ENCODE data around the gene CALU. TPM values are rescaled to one million over a fixed set of nuclear protein-coding genes. Genes with fewer than 3 reads are reported as not detected.

CALU gene
- total and polyA plus RNA-seq, 9 donors: 38.9 to 187 (median 71.0) TPM

- 87 to 88% (median 87%) methylated on average over 6 of the region's 6 CpGs for WGBS, 3 donors
- no peak overlapping the region for H3K4me3 ChIP-seq
These were observed 65.3 kb downstream of the CALU start for GRCh38 chr7:128804484-128804883.

GRCh38 chr7:128805225-128805624 lies 66.1 kb downstream of the CALU start:
- intact Hi-C loops (cut with DNase I): no loop called here

More at GRCh38 chr7:128804484-128804883, 65.3 kb downstream of the CALU start:
- DNase-seq: no peak
- H3K27me3 ChIP-seq: no peaks in the 10 kb centered on the region
- no peak overlapping the region for H3K27ac ChIP-seq
- intact Hi-C loops (cut with DNase I): no loop called here
- no peaks in the 10 kb centered on the region for H3K4me1 ChIP-seq (ENCODE audit: insufficient read depth)
- H3K9me3 ChIP-seq: no peaks in the 10 kb centered on the region
- H3K36me3 ChIP-seq: no peaks in the 10 kb centered on the region
- TF ChIP-seq POLR2A (IDR thresholded peaks at IDR 0.05) (no peak), EP300 (IDR thresholded peaks at IDR 0.05) (no peak), CTCF (IDR thresholded peaks at IDR 0.05) (no peak)

GRCh38 chr7:128807191-128807590 lies 68.0 kb downstream of the CALU start:
- WGBS, 3 donors: 24 to 47% (median 42%) methylated on average over 8 of the region's 8 CpGs

More at GRCh38 chr7:128805225-128805624, 66.1 kb downstream of the CALU start:
- H3K27me3 ChIP-seq: no peaks in the 10 kb centered on the region
- no peaks in the 10 kb centered on the region for H3K36me3 ChIP-seq
- no peak for DNase-seq
- 89 to 94% (median 92%) methylated on average over 5 of the region's 5 CpGs for WGBS, 3 donors
- no peak overlapping the region for H3K4me3 ChIP-seq
- H3K4me1 ChIP-seq (ENCODE audit: insufficient read depth): no peaks in the 10 kb centered on the region
- no peak for TF ChIP-seq CTCF (IDR thresholded peaks at IDR 0.05)
- no peak for TF ChIP-seq POLR2A (IDR thresholded peaks at IDR 0.05)
- no peak for TF ChIP-seq EP300 (IDR thresholded peaks at IDR 0.05)
- no peak overlapping the region for H3K27ac ChIP-seq
- no peaks in the 10 kb centered on the region for H3K9me3 ChIP-seq

GRCh38 chr7:128809363-128809762 lies 70.2 kb downstream of the CALU start:
- WGBS, 3 donors: 77 to 80% (median 79%) methylated on average over 3 of the region's 3 CpGs
- H3K27ac ChIP-seq: no peak overlapping the region
- no peaks in the 10 kb centered on the region for H3K9me3 ChIP-seq
- no peak for TF ChIP-seq EP300 (IDR thresholded peaks at IDR 0.05)
- no peak for TF ChIP-seq POLR2A (IDR thresholded peaks at IDR 0.05)
- TF ChIP-seq CTCF (IDR thresholded peaks at IDR 0.05): no peak
- no peaks in the 10 kb centered on the region for H3K4me1 ChIP-seq (ENCODE audit: insufficient read depth)
- no peak for DNase-seq
- intact Hi-C loops (cut with DNase I): no loop called here
- no peak overlapping the region for H3K4me3 ChIP-seq
- H3K27me3 ChIP-seq: no peaks in the 10 kb centered on the region
- no peaks in the 10 kb centered on the region for H3K36me3 ChIP-seq

More at GRCh38 chr7:128807191-128807590, 68.0 kb downstream of the CALU start:
- DNase-seq: no peak
- Histone ChIP-seq H3K27me3 (no peaks in the 10 kb centered on the region), H3K4me1 (ENCODE audit: insufficient read depth) (no peaks in the 10 kb centered on the region), H3K9me3 (no peaks in the 10 kb centered on the region), H3K4me3 (no peak overlapping the region), H3K36me3 (no peaks in the 10 kb centered on the region), H3K27ac (no peak overlapping the region)
- TF ChIP-seq POLR2A (IDR thresholded peaks at IDR 0.05) (no peak), EP300 (IDR thresholded peaks at IDR 0.05) (no peak), CTCF (IDR thresholded peaks at IDR 0.05) (no peak)
- intact Hi-C loops (cut with DNase I): no loop called here
